Measurements from ENCODE around the gene CAVIN3. TPM values are rescaled to one million over a fixed set of nuclear protein-coding genes. Genes with fewer than 3 reads are reported as not detected.
"Not testable (repeated sequence)": the region's sequence is repeated elsewhere in the genome, so short reads cannot be mapped to it uniquely, and the experiment has no call there.

Gene CAVIN3
- total RNA-seq, 1 donor from 2014 or later: 43.1 TPM

DNA sequence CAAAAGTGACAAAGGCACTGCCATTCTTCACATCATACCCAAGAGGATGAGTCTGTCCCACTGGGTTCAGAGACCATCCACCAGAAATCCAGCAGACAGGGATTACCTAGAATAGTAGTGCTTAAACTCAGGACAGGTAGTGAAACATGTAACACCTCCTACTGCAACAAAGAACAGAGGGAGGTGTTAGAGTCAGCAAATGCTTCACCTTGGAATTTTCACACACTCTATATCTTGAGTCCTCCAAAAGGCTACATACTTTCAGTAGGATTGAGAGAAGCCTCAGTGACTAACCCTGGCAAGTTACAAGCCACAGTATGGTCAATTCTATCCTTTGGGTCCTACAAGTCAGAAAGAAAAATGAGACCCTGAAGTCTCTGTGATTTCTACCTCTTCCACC is 6.0 kb upstream of the CAVIN3 start:
- DNase-seq (ENCODE audit: low read depth in 2 of 2): no peak

DNA sequence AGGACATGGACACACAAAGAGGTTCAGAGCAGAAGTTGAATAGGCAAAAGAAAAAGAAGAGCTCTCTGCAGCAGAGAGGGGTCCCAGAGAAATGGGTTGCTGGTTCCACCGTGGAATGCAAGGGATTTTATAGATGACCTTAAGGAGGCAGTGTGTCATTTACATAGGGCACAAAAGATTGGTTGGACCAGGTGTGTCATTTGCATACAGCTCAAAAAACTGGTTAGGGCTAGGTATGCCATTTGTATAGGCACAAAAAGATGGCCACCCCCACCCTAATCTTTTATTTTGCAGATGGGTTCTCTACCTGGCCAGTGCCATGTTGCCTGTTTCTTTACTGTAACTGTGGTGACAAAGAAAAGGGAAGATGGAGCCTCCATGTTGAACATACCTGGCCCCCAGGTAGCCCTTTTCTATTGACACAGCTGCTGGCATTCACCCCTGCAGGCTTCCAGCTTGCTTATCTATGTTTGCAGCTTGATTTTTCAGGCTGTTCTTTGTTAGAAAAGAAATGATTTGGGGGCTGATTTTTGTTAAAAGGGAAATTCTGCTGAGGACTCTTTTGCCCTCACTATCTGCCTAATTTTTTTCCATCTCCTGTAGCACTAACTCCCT is 3.1 kb upstream of the CAVIN3 start:
- no peak for DNase-seq (ENCODE audit: low read depth in 2 of 2)

DNA sequence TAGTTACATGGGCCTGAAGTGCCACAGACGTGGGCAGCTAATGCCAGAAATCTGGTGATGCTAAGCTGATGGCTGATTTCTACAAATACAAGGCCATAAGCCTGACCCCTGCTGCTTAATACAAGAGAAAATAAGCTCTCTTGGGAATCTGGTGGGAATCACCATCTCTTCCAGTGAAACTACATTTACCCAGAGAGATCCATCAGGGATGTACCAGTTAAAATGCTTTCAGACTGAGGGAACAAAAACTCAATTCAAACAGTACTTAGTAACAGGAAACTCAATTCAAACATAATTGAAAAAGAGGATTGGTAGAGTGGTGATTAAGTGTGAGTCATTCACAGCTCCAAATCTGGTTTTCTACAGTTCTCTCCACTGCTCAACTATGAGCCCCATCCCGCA is 1.7 kb upstream of the CAVIN3 start:
- DNase-seq (ENCODE audit: low read depth in 2 of 2): peak; percentile 51 to 75

DNA sequence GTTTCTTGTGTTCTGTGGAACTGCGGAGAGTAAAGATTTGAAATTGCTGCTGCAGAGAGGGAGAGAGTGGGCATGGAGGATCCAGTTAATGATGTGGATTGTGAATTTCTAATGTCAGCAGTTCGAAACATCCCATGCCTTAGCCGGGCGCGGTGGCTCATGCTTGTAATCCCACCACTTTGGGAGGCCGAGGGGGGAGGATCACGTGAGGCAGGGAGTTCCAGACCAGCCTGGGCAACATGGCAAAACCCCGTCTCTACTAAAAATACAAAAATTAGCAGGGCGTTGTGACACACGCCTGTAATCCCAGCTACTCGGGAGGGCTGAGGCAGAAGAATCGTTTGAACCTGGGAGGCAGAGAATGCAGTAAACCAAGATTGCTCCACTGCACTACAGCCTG is 1.1 kb upstream of the CAVIN3 start:
- DNase-seq (ENCODE audit: low read depth in 2 of 2): no peak

DNA sequence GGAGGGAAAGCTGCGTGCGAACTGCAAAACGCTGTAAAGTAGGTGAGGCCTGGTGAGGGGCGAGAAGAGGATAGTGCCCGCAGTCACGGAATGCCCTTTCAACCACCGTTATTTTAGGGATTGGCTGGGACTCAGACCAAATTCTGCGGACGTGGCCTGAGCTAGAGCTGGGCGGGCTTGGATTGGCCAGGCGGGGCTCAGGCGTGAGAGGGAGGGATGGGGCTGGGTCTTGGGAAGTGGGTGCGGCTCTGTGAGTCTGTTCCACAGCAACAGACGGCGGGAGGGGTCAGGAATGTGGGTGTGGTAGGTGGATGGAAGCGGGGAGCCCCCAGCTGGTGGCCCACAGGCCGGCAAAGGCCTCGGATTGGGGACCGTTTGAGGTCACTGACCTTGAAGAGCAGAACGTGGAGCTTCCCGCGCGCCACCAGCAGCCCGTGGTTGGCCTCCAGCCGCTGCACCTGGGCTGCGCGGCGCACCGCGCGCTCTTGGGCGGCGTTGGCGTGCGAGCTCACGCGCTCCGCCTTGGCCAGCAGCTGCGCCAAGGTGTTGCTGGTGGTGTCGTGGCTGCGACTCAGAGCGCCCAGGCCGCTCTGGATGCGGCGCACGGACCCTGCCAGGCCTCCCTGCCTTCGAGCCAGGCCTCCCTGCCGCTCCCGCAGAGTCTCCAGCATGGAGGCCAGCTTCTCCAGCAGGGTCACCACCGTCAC is 444 bp downstream of the CAVIN3 start:
- DNase-seq (ENCODE audit: low read depth in 2 of 2): peak; percentile 85 to 86

DNA sequence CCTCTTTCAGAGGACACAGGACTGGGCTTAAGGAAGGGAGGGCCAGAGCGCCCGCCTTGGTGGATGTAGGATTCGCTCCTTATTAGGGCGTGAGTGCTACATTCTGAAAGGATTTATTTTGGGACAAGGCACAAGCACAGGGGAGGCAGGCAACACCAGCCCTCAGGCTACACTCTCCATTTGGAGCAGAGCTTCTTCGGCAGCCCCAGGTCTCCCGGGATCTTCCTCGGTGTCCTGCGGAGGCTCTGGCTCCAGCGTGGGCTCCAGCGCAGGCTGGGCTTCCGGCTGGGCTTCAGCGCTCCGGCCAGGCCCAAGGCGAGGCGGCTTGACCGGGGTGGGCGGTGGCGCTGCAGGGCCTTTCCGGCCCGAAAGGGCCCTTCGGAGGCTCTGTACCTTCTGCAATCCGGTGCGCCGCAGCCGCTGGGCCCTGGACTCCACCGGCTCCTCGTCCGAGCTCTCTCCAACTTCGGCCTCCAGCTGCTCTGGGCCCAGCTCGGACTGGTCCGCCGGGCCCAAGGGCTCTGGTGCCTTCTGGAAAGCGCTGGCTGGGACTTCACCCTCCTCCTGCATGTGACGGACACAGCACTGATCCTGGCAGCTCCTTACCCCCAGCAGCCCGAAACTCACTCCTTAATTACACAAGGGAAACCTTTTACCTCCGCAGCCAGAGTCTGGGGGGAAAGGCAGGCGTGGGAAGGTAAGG is 1.1 kb downstream of the CAVIN3 start:
- peak in 1 of 2 donors; percentile 54 for DNase-seq (ENCODE audit: low read depth in 2 of 2)

DNA sequence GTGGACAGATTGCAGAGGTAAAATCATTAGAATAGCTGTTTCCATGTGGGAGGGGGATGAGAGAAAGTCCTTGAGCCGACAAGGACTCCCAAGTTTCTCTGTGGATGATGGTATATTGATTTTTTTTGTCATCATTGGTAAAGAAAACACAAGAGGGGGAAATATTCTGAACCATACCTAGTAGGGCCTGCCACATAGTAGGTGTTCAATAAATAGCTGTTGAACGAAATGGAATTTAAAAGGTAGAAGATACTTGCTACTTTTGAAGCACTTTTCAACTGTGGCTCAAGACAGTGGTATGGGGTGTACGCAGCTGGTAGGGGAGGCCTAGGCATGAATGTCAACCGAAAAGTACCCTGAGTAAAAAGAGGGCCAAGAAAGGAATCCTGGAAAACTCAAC is 2.1 kb downstream of the CAVIN3 start:
- DNase-seq (ENCODE audit: low read depth in 2 of 2): no peak

DNA sequence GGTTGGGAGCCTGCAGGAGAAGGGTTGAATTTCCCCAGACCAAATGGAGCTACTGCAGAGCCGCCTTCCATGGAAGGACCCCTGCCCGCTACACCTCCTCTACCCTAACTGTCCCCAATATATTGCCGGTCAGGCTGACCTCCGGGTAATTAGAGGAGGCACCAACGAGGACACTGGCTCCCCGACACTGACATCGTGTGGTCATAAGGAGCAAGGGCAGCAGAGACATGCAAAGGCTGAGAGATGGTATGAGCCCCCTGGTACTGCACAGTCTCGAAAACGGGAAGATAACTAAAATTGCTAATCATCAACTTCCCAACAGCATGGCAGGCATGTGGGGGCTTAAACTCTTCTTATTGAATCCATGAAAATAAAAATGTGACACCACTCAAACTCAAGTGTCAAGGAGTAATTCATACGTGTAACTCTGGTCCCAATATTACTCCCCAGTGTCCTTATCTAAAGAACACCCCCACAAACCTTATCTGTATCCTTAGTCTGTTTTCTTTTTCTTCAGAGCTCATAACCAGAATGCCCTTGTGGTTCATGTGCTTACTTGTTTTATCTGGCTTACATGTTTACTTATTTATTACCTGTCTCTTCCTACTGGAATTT is 4.4 kb downstream of the CAVIN3 start:
- peak; percentile 68 to 75 for DNase-seq (ENCODE audit: low read depth in 2 of 2)

DNA sequence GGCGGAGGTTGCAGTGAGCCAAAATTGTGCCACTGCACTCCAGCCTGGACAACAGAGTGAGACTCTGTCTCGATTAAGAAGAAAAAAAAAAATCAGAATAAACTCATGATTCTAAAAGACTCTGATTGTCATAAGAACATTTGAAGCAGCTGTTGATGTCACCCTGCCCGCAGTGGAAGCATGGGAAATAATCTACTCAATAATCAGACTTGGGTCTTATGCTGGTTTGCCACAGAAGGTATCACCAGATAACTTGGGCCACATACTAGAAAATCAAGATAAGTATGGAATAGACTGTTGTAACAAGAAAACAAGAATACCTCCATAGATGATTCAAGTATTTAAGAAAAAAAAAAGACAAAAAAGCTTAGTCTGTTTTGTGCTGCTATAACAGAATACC is 8.2 kb downstream of the CAVIN3 start:
- no peak for DNase-seq (ENCODE audit: low read depth in 2 of 2)

DNA sequence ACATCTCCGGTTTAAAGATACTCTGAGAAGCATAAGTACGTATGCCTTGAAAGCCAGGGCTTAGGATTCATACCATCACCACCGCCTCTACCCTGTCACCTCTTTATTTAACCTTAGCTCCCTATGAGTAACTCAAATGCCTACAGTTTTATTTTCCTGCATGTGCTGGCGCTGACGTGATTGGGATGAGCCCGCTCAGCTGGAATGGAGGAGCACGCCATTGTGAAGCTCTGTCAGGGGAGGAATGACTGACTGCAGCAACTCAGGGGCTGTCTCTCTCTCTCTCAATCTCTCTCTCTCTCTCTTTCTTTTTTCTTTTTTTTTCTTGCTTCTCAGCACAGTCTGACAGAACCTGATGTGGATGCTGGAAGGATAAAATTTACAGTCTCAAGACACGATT is 12.4 kb downstream of the CAVIN3 start:
- no peak for DNase-seq (ENCODE audit: low read depth in 2 of 2)

DNA sequence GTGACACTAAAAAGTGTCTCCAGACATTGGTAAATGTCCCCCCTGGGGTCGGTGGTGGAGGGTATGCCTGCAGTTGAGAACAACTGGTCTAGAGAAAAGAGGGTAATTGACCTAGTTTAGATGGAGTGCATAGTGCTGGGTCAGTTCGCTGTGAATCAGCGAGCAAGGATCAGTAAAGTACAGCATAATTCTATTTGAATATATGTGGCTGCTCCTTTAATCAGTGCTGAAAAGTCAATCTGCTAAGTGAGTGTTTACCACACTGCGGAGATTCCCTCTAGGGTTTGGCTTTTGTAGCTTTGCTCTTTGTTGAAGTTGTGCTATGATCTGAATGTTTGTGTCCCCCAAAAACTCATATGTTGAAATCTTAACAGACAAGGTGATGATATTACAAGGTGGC is 15.0 kb downstream of the CAVIN3 start:
- DNase-seq (ENCODE audit: low read depth in 2 of 2): no peak

DNA sequence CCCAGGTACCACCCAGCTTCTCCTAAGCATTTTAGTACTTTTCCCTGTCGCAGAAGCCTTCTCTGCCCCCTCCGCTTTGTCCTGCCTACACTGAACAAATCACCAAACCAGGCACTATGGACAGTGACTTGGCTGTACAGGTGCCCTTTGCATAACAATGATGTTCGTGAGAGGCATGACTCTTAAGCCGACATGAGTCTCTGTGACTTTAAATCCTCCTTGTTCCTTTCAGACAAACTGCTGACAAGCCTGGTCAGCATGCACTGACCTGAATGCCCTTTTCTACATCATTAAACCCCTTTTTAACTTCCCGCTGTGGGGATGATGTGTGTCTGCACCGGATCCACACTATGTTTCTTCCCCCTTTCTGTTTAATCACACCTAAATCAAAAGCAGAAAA is 16.6 kb downstream of the CAVIN3 start:
- no peak for DNase-seq (ENCODE audit: low read depth in 2 of 2)

DNA sequence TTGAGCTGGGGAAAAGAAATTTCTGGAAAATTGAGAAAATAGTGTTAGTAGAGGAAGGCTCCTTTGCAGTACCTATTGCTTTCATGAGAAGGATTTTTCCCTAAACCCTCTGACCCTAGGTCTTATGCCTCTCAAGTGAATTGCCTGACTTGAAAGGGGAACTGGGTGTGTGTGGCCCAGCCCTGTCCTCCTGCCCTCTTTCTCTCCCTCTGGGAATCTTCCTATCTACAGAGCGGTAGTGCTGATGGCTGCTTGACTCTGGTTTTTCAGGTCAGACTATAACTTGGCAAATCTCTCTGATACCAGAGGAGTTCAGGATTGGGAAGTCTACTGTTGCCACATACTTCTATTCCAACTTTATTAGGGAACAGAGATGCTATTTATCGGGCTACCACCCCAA is 19.2 kb downstream of the CAVIN3 start:
- no peak for DNase-seq (ENCODE audit: low read depth in 2 of 2)

DNA sequence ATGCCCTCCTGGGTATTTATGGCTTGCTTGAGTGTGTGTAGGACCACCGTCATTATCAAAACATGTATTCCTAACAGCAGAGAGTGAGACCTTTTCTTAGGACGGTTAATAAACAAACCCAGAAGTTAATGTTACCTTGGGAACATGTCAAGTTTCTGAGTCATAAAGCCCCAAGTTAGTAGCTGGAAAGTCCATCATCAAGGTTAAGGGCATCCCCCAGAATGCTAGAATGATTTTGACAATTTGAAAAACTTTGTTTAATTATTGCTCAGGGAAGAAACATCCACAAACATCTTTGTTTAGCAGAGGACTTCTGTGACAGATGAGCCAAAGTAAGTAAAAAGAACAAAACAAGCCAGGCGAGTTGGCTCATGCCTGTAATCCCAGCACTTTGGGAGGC is 20.0 kb downstream of the CAVIN3 start:
- DNase-seq (ENCODE audit: low read depth in 2 of 2): no peak

DNA sequence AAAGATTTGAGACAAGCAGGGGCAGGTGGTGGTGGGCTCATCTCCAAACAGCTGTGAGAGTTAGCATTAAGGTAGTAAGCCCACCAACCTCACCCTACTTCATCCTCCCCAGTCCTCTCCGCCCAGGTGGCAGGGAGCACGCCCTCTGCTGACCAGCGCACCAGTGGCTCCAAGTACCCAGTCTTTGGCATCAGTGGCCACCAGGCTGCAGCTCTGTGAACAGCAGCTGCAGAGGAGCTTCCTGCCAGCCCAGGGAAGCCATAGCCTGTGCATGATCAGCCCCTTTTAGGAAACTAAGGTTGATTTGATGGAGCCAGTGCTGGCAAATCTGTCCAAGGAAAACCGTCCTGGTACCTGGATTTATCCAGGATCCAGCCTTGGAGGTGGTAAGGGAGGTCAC is 21.7 kb downstream of the CAVIN3 start:
- peak; percentile 58 to 67 for DNase-seq (ENCODE audit: low read depth in 2 of 2)

DNA sequence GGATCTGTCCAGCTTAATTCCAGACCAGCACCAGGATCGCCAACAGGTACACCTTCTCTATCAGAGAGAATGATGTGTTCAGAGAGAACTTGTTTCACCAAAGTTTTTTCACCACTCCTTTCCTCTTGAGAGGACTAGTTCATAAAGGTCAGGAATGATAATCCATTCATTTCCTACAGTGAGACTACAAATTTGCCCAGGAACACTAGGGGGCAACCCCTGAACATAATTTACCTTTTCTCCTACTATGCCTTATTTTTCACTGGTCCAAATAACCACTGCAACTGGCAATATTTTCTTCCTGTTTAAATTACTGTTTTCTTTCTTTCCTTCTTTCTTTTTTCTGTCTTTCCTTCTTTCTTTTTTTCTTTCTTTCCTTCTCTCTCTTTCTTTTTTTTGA is 22.5 kb downstream of the CAVIN3 start:
- DNase-seq (ENCODE audit: low read depth in 2 of 2): peak; percentile 6 to 43

DNA sequence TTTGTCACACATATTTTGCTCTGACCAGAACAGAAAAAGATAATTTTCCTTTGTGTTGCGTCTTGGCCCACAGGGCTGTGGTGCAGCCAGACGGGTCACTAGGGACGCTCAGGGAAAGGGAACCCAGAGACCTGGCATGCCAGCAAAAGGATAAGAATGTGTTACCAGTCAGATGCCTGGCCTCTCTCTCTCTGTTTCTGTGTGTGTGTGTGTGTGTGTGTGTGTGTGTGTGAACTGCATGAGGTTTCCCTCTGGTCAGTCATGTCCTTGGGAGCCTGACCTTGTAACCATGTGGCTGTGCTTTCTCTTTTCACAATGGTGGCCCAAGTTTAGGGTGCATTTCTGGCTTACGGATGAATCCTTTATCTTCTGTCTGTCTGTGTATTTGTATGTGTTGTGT is 35.3 kb downstream of the CAVIN3 start:
- no peak for DNase-seq (ENCODE audit: low read depth in 2 of 2)

DNA sequence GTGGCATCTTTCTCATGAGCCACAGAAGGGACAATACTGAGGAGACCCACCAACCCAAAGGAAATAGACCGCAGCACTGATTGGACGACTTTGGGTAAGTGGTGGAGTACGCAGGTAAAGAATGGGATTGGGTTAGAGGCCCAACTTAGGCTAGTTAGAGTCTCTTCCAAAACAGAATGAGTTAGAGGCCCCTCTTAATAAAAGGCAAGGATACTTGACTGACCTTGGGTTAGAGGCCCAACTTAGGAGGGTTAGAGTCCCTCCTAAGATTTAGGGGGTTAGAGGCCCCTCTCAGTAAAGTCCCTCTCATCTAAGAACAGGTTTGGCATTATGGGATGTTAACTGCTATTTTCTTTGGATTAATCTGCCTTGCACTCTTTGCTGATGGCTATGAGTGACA is 36.1 kb downstream of the CAVIN3 start:
- no peak for DNase-seq (ENCODE audit: low read depth in 2 of 2)

DNA sequence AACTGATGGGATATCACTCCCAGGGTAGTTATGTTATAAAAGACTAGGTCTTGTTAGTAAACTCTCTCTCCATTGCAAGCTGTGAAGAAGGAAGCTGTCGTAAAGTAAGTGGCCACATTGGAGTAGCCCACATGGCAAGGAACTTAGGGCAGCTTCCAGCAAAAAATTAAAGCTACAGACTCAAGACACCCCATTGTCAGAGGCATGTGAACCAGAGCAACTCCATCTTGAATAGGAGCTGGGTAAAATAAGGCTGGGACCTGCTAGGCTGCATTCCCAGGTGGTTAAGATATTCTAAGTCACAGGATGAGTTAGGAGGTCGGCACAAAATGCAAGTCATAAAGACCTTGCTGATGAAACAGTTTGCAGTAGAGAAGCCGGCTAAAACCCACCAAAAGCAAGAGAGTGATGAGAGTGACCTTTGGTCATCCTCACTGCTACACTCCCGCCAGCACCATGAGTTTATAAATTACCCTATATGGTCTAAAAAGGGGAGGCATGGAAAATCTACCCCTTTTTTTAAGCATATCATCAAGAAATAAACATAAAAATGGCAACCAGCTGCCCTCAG is 36.8 kb downstream of the CAVIN3 start:
- no peak for DNase-seq (ENCODE audit: low read depth in 2 of 2)

DNA sequence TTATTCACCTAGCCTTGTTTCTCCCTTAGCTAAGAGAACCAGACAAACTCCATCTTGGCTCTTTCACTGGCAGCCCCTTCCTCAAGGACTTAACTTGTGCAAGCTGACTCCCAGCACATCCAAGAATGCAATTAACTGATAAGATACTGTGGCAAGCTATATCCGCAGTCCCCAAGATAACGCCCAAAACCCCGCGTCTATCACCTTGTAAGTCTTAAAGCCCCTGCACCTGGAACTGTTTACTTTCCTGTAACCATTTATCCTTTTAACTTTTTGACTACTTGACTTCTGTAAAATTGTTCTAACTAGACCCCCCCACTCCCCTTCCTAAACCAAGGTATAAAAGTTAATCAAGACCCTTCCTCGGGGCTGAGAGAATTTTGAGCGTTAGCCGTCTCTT is 39.5 kb downstream of the CAVIN3 start:
- not testable (repeated sequence) for DNase-seq (ENCODE audit: low read depth in 2 of 2)

DNA sequence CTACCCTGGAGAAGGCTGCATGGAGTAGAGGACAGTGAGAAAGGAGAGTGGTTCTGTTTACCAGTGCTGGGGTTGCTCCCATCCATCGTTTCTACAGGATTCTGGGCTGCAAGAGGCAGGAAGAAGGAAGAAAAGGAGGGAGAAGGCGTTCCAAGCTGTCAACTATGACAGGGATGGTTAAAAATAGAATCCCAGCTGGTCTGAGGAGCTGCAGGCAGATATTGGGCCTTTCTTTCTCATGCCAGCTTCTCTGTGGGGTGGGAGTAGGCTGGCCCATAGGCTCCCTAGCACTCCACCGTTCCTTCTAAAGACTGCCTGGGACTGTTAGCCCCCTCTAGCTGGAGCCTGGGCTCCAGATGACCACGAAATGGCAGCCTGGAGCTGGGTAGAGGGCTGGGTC is 47.1 kb downstream of the CAVIN3 start:
- DNase-seq (ENCODE audit: low read depth in 2 of 2): no peak

DNA sequence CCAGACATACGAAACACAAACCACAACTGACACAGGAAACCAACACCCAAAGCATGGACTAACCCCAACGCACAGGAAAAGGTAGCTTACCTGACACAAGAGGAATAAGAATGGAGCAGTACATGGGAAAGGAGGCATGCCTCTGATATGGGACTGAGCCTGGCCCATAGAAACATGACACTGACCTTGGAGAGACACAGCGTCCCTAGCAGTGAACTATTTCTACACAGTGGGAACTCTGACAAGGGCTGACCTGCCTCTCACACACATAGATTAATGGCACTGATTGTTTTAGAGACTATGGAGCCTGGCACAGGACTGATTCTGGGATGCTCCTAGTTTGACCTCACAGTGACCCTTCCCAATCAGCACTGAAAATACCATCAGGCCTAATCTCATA is 48.7 kb downstream of the CAVIN3 start:
- DNase-seq (ENCODE audit: low read depth in 2 of 2): no peak
